ENCODE results near the gene BMP8B. TPM values are rescaled to one million over a fixed set of nuclear protein-coding genes. Genes with fewer than 3 reads are reported as not detected.

Gene BMP8B
- total and polyA plus RNA-seq, 3 donors from 2014 or later = 4.4 to 5.6 (median 5.5) TPM

DNA sequence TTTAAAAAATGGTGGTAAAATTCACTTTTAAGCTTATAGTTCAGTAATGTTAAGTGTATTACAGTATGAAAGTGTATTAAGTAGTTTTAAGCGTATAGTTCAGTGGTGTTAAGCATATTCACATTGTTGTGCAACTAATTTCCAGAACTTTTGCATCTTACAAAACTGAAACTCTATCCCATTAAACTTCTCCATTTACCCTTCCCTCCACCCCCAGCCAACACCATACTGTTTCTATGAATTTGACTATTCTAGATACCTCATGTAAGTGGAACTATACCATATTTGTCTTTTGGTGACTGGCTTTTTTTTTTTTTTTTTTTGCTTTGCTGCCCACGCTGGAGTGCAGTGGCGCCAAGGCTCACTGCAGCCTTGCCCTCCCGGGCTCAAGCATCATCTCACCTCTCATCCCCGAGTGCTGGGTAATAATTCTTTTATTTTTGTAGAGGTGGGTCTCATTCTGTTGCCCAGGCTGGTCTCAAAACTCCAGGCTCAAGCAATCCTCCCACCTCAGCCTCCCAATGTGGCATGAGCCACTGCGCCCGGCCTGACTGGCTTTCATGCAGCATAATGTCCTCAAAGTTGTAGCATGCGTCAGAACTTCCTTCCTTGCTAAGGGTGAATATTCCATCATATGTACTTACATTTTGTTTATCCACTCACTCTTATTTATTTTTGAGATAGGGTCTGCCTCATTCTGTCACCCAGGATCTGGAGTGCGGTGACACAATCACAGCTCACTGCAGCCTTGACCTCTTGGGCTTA, 45.1 kb upstream of the BMP8B start:
- Histone ChIP-seq H3K27ac (no peak overlapping the region), H3K4me1 (no peaks in the 10 kb centered on the region), H3K4me3 (no peak overlapping the region), H3K36me3 (ENCODE audit: low read depth, missing control alignments) (no peaks in the 10 kb centered on the region), H3K9me3 (no peaks in the 10 kb centered on the region), H3K27me3 (no peaks in the 10 kb centered on the region)
- 89 to 92% methylated on average over 9 of the region's 9 CpGs for WGBS, 2 donors
- DNase-seq = no peak
- intact Hi-C loops (cut with DNase I; ENCODE audit: low total_unique reads) = no loop called here
- TF ChIP-seq, protein P1, sequence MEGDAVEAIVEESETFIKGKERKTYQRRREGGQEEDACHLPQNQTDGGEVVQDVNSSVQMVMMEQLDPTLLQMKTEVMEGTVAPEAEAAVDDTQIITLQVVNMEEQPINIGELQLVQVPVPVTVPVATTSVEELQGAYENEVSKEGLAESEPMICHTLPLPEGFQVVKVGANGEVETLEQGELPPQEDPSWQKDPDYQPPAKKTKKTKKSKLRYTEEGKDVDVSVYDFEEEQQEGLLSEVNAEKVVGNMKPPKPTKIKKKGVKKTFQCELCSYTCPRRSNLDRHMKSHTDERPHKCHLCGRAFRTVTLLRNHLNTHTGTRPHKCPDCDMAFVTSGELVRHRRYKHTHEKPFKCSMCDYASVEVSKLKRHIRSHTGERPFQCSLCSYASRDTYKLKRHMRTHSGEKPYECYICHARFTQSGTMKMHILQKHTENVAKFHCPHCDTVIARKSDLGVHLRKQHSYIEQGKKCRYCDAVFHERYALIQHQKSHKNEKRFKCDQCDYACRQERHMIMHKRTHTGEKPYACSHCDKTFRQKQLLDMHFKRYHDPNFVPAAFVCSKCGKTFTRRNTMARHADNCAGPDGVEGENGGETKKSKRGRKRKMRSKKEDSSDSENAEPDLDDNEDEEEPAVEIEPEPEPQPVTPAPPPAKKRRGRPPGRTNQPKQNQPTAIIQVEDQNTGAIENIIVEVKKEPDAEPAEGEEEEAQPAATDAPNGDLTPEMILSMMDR (IDR thresholded peaks at IDR 0.05) = no peak
- no peak for TF ChIP-seq POLR2A (IDR thresholded peaks at IDR 0.05)

DNA sequence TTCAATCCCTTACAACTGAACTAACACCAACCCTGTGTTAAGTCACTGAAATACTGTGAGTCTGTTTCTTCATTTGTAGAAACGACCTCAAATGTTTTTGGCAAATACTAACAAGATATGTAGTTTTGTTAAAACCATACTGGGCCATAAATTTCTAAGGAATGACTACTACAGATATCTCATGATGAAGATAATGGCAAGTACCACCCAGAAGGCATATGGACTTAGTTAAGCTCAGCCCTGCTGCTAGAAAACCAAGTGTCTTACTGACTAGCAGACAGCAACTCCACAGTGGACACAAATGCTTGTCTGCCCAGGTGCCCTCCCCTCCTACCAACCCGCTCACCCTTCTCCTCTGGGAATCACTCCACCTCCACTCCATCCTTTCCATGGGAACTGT, 44.5 kb upstream of the BMP8B start:
- WGBS, 2 donors = 48 to 71% methylated on average over 2 of the region's 2 CpGs
- TF ChIP-seq, protein P1 (IDR thresholded peaks at IDR 0.05) = no peak
- no peak for TF ChIP-seq POLR2A (IDR thresholded peaks at IDR 0.05)
- no peaks in the 10 kb centered on the region for H3K4me1 ChIP-seq

DNA sequence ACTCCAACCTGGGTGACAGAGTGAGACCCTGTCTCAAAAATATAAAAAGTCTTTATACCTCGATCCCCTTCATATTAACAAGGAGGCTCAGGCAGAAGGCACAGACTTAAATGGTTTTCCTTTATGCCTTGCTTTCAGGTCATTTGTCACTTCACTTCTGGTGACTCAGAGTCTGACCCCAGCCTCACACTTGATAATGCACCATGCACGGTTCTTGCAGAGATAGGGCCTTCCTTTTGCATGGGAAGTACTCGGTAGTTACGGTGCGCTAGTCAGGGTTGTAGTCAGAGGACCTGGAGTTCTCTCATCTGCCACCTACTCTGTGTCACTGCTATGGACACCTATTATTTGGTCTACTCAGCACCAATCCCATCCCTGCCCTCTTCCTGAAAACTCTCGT, 43.6 kb upstream of the BMP8B start:
- 80 to 82% methylated on average over 6 of the region's 6 CpGs for WGBS, 2 donors
- intact Hi-C loops (cut with DNase I; ENCODE audit: low total_unique reads) = no loop called here
- TF ChIP-seq, protein P1 (IDR thresholded peaks at IDR 0.05) = no peak
- no peak for TF ChIP-seq POLR2A (IDR thresholded peaks at IDR 0.05)

More for the DNA sequence above, 44.5 kb upstream of the BMP8B start:
- no peak for DNase-seq
- intact Hi-C loops (cut with DNase I; ENCODE audit: low total_unique reads) = no loop called here
- H3K36me3 ChIP-seq (ENCODE audit: low read depth, missing control alignments) = no peaks in the 10 kb centered on the region
- no peak overlapping the region for H3K4me3 ChIP-seq
- no peaks in the 10 kb centered on the region for H3K27me3 ChIP-seq
- no peaks in the 10 kb centered on the region for H3K9me3 ChIP-seq
- no peak overlapping the region for H3K27ac ChIP-seq

DNA sequence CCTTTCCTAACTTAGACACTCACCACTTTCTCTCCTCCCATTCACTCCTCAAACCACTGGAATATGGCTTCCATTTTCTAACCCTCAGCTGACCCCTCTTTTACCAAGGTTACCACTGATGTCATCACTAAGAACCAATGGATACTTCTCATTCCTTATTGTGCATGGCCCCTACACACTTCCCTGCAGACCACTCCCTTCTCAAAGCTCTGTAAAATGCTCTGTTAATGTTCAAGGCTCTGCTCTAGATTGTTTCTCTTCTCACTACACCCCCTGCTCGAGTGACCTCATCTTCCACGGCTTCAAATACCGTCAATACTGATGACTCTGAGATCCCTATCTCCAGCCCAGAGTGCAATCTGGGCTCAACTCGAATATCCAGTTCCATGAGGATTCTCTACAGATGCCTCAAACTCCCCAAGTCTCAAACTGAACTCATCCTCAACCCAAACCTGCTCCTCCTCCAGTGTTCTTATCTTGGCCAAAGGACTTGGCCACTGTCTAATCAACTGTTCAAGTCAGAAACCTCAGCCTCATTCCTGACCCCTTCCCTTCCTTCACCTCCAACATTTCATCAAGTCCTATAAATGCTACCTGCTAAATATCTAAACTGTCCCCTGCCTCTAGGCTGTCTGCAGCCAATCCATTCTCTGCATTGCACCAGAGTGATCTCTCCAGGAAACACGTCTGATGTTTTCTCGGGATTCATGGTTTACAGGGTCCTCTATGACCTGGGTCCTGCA, 41.3 kb upstream of the BMP8B start:
- Histone ChIP-seq H3K36me3 (ENCODE audit: low read depth, missing control alignments) (no peaks in the 10 kb centered on the region), H3K27ac (no peak overlapping the region), H3K4me3 (no peak overlapping the region), H3K4me1 (no peaks in the 10 kb centered on the region), H3K27me3 (no peaks in the 10 kb centered on the region), H3K9me3 (no peaks in the 10 kb centered on the region)
- no peak for TF ChIP-seq POLR2A (IDR thresholded peaks at IDR 0.05)
- TF ChIP-seq, protein P1 (IDR thresholded peaks at IDR 0.05) = no peak
- 51 to 65% methylated on average over 6 of the region's 6 CpGs for WGBS, 2 donors
- no peak for DNase-seq
- intact Hi-C loops (cut with DNase I; ENCODE audit: low total_unique reads) = no loop called here

More for the DNA sequence above, 43.6 kb upstream of the BMP8B start:
- no peak overlapping the region for H3K4me3 ChIP-seq
- no peaks in the 10 kb centered on the region for H3K36me3 ChIP-seq (ENCODE audit: low read depth, missing control alignments)
- no peak for DNase-seq
- no peaks in the 10 kb centered on the region for H3K4me1 ChIP-seq
- no peak overlapping the region for H3K27ac ChIP-seq
- H3K27me3 ChIP-seq = no peaks in the 10 kb centered on the region
- H3K9me3 ChIP-seq = no peaks in the 10 kb centered on the region
